Measurements from ENCODE around the gene NOC3L. TPM values are rescaled to one million over a fixed set of nuclear protein-coding genes. Genes with fewer than 3 reads are reported as not detected.
A peak's percentile ranks its signal among the peaks of the same experiment; 100 is the strongest.

NOC3L gene
- total RNA-seq, 4 donors from 2014 or later, result 20.6 to 27.4 (median 25.9) TPM

GRCh38 chr10:94407668-94408067 lies 44.9 kb upstream of the NOC3L start:
- Histone ChIP-seq H3K4me1 (peaks cover 0 to 77% (median 13%) of the 10 kb centered on the region in 4 donors), H3K4me3 (no peak overlapping the region), H3K27ac (no peak overlapping the region), H3K36me3 (no peaks in the 10 kb centered on the region), H3K27me3 (no peaks in the 10 kb centered on the region), H3K9me3 (no peaks in the 10 kb centered on the region)
- WGBS, 2 donors, result 72 to 74% methylated on average over 3 of the region's 3 CpGs
- no peak for DNase-seq (ENCODE audit: low spot score in 2 of 2)
- TF ChIP-seq CTCF (IDR thresholded peaks at IDR 0.05) (no peak), EP300 (IDR thresholded peaks at IDR 0.05) (no peak), POLR2A (IDR thresholded peaks at IDR 0.05) (no peak)

GRCh38 chr10:94405406-94405805 lies 42.7 kb upstream of the NOC3L start:
- TF ChIP-seq EP300 (IDR thresholded peaks at IDR 0.05) (no peak), POLR2A (IDR thresholded peaks at IDR 0.05) (no peak), CTCF (IDR thresholded peaks at IDR 0.05) (no peak)
- H3K4me3 ChIP-seq, result peak overlapping the region in 2 of 4 donors; percentile 5 to 77

DNA sequence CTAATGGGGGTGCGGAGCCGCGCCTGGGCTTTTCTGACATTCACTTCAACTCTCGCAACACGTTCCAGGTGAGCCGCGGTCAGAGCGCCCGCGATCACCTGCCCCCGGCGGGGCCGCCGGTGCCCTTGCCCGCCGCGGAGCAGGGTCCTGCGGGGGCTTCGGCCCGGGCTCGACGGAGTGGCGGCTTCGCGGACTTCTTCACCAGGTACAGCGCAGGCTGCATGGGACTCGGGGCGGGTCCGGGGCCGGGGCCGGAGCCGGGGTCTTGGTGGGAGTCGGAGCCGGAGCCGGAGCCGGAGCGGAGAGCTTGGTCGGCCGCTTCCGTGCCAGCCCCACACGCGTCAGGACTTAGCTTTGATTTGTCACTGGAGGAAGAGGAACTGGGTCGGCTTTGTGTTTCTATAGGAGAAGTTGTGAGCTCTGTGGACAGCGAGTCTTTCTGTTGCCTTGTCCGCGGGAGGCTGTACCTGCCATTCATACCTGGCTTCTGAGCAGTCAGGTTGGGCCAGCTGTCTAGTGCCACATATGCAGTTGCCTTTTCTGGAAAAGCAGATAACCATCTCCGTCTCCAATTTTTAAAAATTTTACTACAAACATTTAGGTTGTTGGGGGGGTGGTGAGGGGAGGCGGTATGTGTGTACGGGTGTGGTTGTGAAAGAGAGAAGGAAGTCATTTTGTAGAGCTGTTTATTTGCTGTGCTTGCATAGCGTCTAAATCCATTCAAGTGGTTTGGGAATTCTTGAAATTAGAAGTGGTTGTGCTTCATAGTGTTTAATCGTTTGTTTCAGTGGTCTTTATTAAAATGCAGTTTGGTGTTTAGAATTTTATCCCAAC lies 40.9 kb upstream of the NOC3L start:
- TF ChIP-seq POLR2A (IDR thresholded peaks at IDR 0.05) (peak; percentile 7 to 23), CTCF (IDR thresholded peaks at IDR 0.05) (no peak), EP300 (IDR thresholded peaks at IDR 0.05) (peak in 1 of 2 donors; percentile 16)
- Histone ChIP-seq H3K27me3 (no peaks in the 10 kb centered on the region), H3K27ac (peak overlapping the region; percentile 86 to 97 (median 92)), H3K4me3 (peak overlapping the region; percentile 77 to 93 (median 86)), H3K36me3 (no peaks in the 10 kb centered on the region), H3K4me1 (peaks cover 0 to 40% (median 11%) of the 10 kb centered on the region in 4 donors), H3K9me3 (no peaks in the 10 kb centered on the region)
- DNase-seq (ENCODE audit: low spot score in 2 of 2), result peak; percentile 18 to 43
- 1% methylated on average over 40 of the region's 51 CpGs for WGBS, 2 donors

More at GRCh38 chr10:94405406-94405805, 42.7 kb upstream of the NOC3L start:
- H3K27me3 ChIP-seq, result no peaks in the 10 kb centered on the region
- no peaks in the 10 kb centered on the region for H3K9me3 ChIP-seq
- no peaks in the 10 kb centered on the region for H3K36me3 ChIP-seq
- DNase-seq (ENCODE audit: low spot score in 2 of 2), result no peak
- H3K4me1 ChIP-seq, result peaks cover 0 to 57% (median 11%) of the 10 kb centered on the region in 4 donors
- no peak overlapping the region for H3K27ac ChIP-seq

- Histone ChIP-seq H3K27ac (peak overlapping the region; percentile 86 to 97 (median 92)), H3K4me3 (peak overlapping the region; percentile 77 to 93 (median 86)), H3K4me1 (peaks cover 0 to 33% (median 11%) of the 10 kb centered on the region in 4 donors), H3K9me3 (no peaks in the 10 kb centered on the region), H3K36me3 (no peaks in the 10 kb centered on the region), H3K27me3 (no peaks in the 10 kb centered on the region)
- DNase-seq (ENCODE audit: low spot score in 2 of 2), result no peak
- WGBS, 2 donors, result 0% methylated on average over 23 of the region's 77 CpGs; no CpG with 5 or more reads in 1 of the 2 donors
- no peak for TF ChIP-seq CTCF (IDR thresholded peaks at IDR 0.05)
- TF ChIP-seq EP300 (IDR thresholded peaks at IDR 0.05), result no peak
- no peak for TF ChIP-seq POLR2A (IDR thresholded peaks at IDR 0.05)
Measured at GRCh38 chr10:94402843-94403379, 40.2 kb upstream of the NOC3L start.
